ENCODE results near the gene HES5.

HES5 gene

GRCh38 chr1:2517966-2518365, 12.1 kb downstream of the HES5 start:
- in situ Hi-C loops (cut with HindIII; ENCODE audit: low sequenced_read_pairs), result loop anchor here (10.0 kb wide), 1 partner anchor 93 kb away; no protein-coding TSS in a partner anchor

- in situ Hi-C loops (cut with HindIII; ENCODE audit: low sequenced_read_pairs), result loop anchor here (10.0 kb wide), 1 partner anchor 92 kb away; no protein-coding TSS in a partner anchor
Measured at GRCh38 chr1:2516946-2517345, 13.1 kb downstream of the HES5 start.

GRCh38 chr1:2516124-2516523, 13.9 kb downstream of the HES5 start:
- in situ Hi-C loops (cut with HindIII; ENCODE audit: low sequenced_read_pairs), result loop anchor here (10.0 kb wide), 1 partner anchor 91 kb away; no protein-coding TSS in a partner anchor

- in situ Hi-C loops (cut with HindIII; ENCODE audit: low sequenced_read_pairs), result loop anchor here (10.0 kb wide), 1 partner anchor 91 kb away; no protein-coding TSS in a partner anchor
Measured at GRCh38 chr1:2515763-2516080, 14.3 kb downstream of the HES5 start.

GRCh38 chr1:2514863-2515762, 14.9 kb downstream of the HES5 start:
- in situ Hi-C loops (cut with HindIII; ENCODE audit: low sequenced_read_pairs), result loop anchor here (10.0 kb wide), 1 partner anchor 90 kb away; no protein-coding TSS in a partner anchor

- in situ Hi-C loops (cut with HindIII; ENCODE audit: low sequenced_read_pairs), result loop anchor here (10.0 kb wide), 1 partner anchor 89 kb away; no protein-coding TSS in a partner anchor
Measured at GRCh38 chr1:2513939-2514652, 16.0 kb downstream of the HES5 start.

- in situ Hi-C loops (cut with HindIII; ENCODE audit: low sequenced_read_pairs), result loop anchor here (10.0 kb wide), 1 partner anchor 88 kb away; no protein-coding TSS in a partner anchor
Measured at GRCh38 chr1:2512862-2513421, 17.1 kb downstream of the HES5 start.

GRCh38 chr1:2510366-2511155, 19.5 kb downstream of the HES5 start:
- in situ Hi-C loops (cut with HindIII; ENCODE audit: low sequenced_read_pairs), result loop anchor here (10.0 kb wide), 1 partner anchor 86 kb away; no protein-coding TSS in a partner anchor

GRCh38 chr1:2509589-2509988, 20.5 kb downstream of the HES5 start:
- in situ Hi-C loops (cut with HindIII; ENCODE audit: low sequenced_read_pairs), result no loop called here

- in situ Hi-C loops (cut with HindIII; ENCODE audit: low sequenced_read_pairs), result no loop called here
Measured at GRCh38 chr1:2508751-2509150, 21.3 kb downstream of the HES5 start.

- in situ Hi-C loops (cut with HindIII; ENCODE audit: low sequenced_read_pairs), result no loop called here
Measured at GRCh38 chr1:2508180-2508579, 21.9 kb downstream of the HES5 start.

GRCh38 chr1:2507744-2508155, 22.3 kb downstream of the HES5 start:
- in situ Hi-C loops (cut with HindIII; ENCODE audit: low sequenced_read_pairs), result no loop called here

GRCh38 chr1:2506901-2507565, 23.0 kb downstream of the HES5 start:
- in situ Hi-C loops (cut with HindIII; ENCODE audit: low sequenced_read_pairs), result no loop called here

- in situ Hi-C loops (cut with HindIII; ENCODE audit: low sequenced_read_pairs), result no loop called here
Measured at GRCh38 chr1:2506007-2506860, 23.8 kb downstream of the HES5 start.

- in situ Hi-C loops (cut with HindIII; ENCODE audit: low sequenced_read_pairs), result no loop called here
Measured at GRCh38 chr1:2505461-2505994, 24.5 kb downstream of the HES5 start.

GRCh38 chr1:2504949-2505272, 25.2 kb downstream of the HES5 start:
- in situ Hi-C loops (cut with HindIII; ENCODE audit: low sequenced_read_pairs), result no loop called here

GRCh38 chr1:2504225-2504948, 25.7 kb downstream of the HES5 start:
- in situ Hi-C loops (cut with HindIII; ENCODE audit: low sequenced_read_pairs), result no loop called here

- in situ Hi-C loops (cut with HindIII; ENCODE audit: low sequenced_read_pairs), result no loop called here
Measured at GRCh38 chr1:2503554-2504224, 26.4 kb downstream of the HES5 start.

Data from DLD1 (cell line).